Fibroblast of skin of scalp (primary cell): ENCODE results near the gene STEAP3.

Experiments used
- DNase-seq: peaks from one replicate; pipeline ENCODE4 v3.0.0-alpha.2; 2013

Gene STEAP3

GRCh38 chr2:119292226-119292625 is 68.6 kb downstream of the STEAP3 start:
- peak; percentile 20 for DNase-seq

- no peak for DNase-seq
Observed at GRCh38 chr2:119293254-119293653, 69.6 kb downstream of the STEAP3 start.

GRCh38 chr2:119293900-119294299 is 70.3 kb downstream of the STEAP3 start:
- no peak for DNase-seq

GRCh38 chr2:119294671-119295070 is 71.0 kb downstream of the STEAP3 start:
- DNase-seq, result no peak

- DNase-seq, result no peak
Observed at GRCh38 chr2:119295688-119296375, 72.2 kb downstream of the STEAP3 start.

- DNase-seq, result peak; percentile 64
Observed at GRCh38 chr2:119301413-119301812, 77.8 kb downstream of the STEAP3 start.

GRCh38 chr2:119304847-119305246 is 81.2 kb downstream of the STEAP3 start:
- no peak for DNase-seq

- no peak for DNase-seq
Observed at GRCh38 chr2:119305497-119306195, 82.0 kb downstream of the STEAP3 start.

GRCh38 chr2:119306196-119306590 is 82.6 kb downstream of the STEAP3 start:
- no peak for DNase-seq

GRCh38 chr2:119307419-119308140 is 83.9 kb downstream of the STEAP3 start:
- no peak for DNase-seq

GRCh38 chr2:119308793-119309330 is 85.2 kb downstream of the STEAP3 start:
- no peak for DNase-seq

- no peak for DNase-seq
Observed at GRCh38 chr2:119311371-119311770, 87.7 kb downstream of the STEAP3 start.

GRCh38 chr2:119311831-119312230 is 88.2 kb downstream of the STEAP3 start:
- no peak for DNase-seq
